GM12891 (cell line): Measurements from ENCODE around the gene COA7.

Experiments
- PAX5 ChIP-seq: IDR thresholded peaks from 2 replicates; pipeline ENCODE4 v1.6.1; 2011; ENCODE audit warnings: low read length, moderate library complexity, mild to moderate bottlenecking; ENCODE audit not compliant: insufficient read depth, severe bottlenecking
- POLR2A ChIP-seq: IDR thresholded peaks from 2 replicates; pipeline ENCODE4 v1.6.1; 2011; ENCODE audit warnings: low read depth, low read length, control low read depth
- POLR2AphosphoS5 ChIP-seq: IDR thresholded peaks from 2 replicates; pipeline ENCODE4 v1.6.1; 2011; ENCODE audit warnings: low read depth, low read length, control low read depth
- POU2F2 ChIP-seq: IDR thresholded peaks from 2 replicates; pipeline ENCODE4 v1.6.1; 2011; ENCODE audit warnings: low read depth, mild to moderate bottlenecking, control low read depth, low read length, moderate library complexity
- SPI1 ChIP-seq: IDR thresholded peaks from 2 replicates; pipeline ENCODE4 v1.6.1; 2011; ENCODE audit warnings: low read depth, low read length, control low read depth
- TAF1 ChIP-seq: IDR thresholded peaks from 2 replicates; pipeline ENCODE4 v1.6.1; 2011; ENCODE audit warnings: low read depth, low read length, control low read depth

GRCh38 chr1:52727114-52727586 is 29.0 kb upstream of the COA7 start:
- TF ChIP-seq POLR2AphosphoS5, result no peak
- TF ChIP-seq POLR2A, result no peak
- no peak for TF ChIP-seq TAF1
- no peak for TF ChIP-seq POU2F2
- no peak for TF ChIP-seq SPI1
- TF ChIP-seq PAX5, result no peak
